Body of pancreas (tissue), 4 donors: Measurements from ENCODE around the gene PLEKHA8. TPM values are rescaled to one million over a fixed set of nuclear protein-coding genes. Genes with fewer than 3 reads are reported as not detected.

Experiments used
- ATAC-seq: fragments of 150-250 bp; one replicate; pipeline ENCODE4 v1.9.1; 2016
- DNase-seq, 4 donors: peaks; one replicate each; pipeline ENCODE4 v3.0.0-alpha.2; 2019
- H3K27ac ChIP-seq, 4 donors: fragments of 200-600 bp; sonication (generic); 1 replicate in 3 of 4; 2 replicates in 1 of 4; pipeline versions ENCODE4 v1.5.1 to v1.6.1; 2016 to 2019; ENCODE audit warnings: mild to moderate bottlenecking in 1 of 4, mixed read lengths in 1 of 4, moderate library complexity in 1 of 4
- H3K27me3 ChIP-seq, 2 donors: fragments of 200-600 bp; sonication (generic); one replicate each; pipeline ENCODE4 v1.6.0; 2016; ENCODE audit warnings: mild to moderate bottlenecking in 1 of 2
- H3K36me3 ChIP-seq, 2 donors: fragments of 200-600 bp; sonication (generic); replicated peaks in 1 of 2; 2 replicates each; pipeline ENCODE4 v1.5.1; 2016; ENCODE audit warnings: low read depth in 2 of 2; ENCODE audit not compliant: insufficient read depth in 1 of 2
- H3K4me1 ChIP-seq: fragments of 200-600 bp; sonication (generic); one replicate; pipeline ENCODE4 v1.6.0; 2016
- H3K4me3 ChIP-seq, 2 donors: fragments of 200-600 bp; sonication (generic); 1 replicate in 1 of 2; 2 replicates in 1 of 2; pipeline ENCODE4 v1.5.1; 2016 to 2019
- H3K9me3 ChIP-seq, 3 donors: fragments of 200-600 bp; sonication (generic); 1 replicate in 2 of 3; 2 replicates in 1 of 3; pipeline ENCODE4 v1.5.1; 2016
- CTCF ChIP-seq, 7 experiments: fragments of 450-650 bp in 4 of 7; fragments of 200-600 bp in 3 of 7; sonication (generic) in 3 of 7; IDR thresholded peaks; one replicate each; pipeline ENCODE4 v1.5.1; 2016 to 2019; ENCODE audit warnings: antibody characterized with exemption in 7 of 7
- POLR2A ChIP-seq, 3 donors: fragments of 450-650 bp; IDR thresholded peaks; one replicate each; pipeline ENCODE4 v1.6.1; 2016; ENCODE audit warnings: antibody characterized with exemption in 3 of 3, mild to moderate bottlenecking in 2 of 3
- WGBS, 2 donors: methylation state at CpG; one replicate each; pipeline ENCODE4 v1.1.5; 2017; 5-methylcytosine and 5-hydroxymethylcytosine counted together
- intact Hi-C: fragments of 100-400 bp; cut with DNase I; formaldehyde crosslinking; loops from one replicate; pipeline ENCODE4 v1.15.1; 2023
- total RNA-seq, 2 donors: library from RNA; depleted of rRNA; stranded (reverse); fragments of >200 nt; gene quantifications; one replicate each; pipeline ENCODE4 v1.1.0, GENCODE V29; 2016

PLEKHA8 gene
- total RNA-seq, 2 donors from 2014 or later: 6.7 to 8.2 TPM

GRCh38 chr7:30150711-30151110 lies 122.5 kb downstream of the PLEKHA8 start:
- DNase-seq: no peak

GRCh38 chr7:30154111-30154587 lies 125.9 kb downstream of the PLEKHA8 start:
- Histone ChIP-seq H3K27ac (no peak overlapping the region), H3K4me1 (peaks cover 11% of the 10 kb centered on the region), H3K36me3 (no peaks in the 10 kb centered on the region), H3K9me3 (no peaks in the 10 kb centered on the region), H3K4me3 (no peak overlapping the region), H3K27me3 (no peaks in the 10 kb centered on the region)
- intact Hi-C loops: no loop called here
- TF ChIP-seq POLR2A (IDR thresholded peaks at IDR 0.05) (no peak), CTCF (IDR thresholded peaks at IDR 0.05) (no peak)
- no peak for ATAC-seq
- 79 to 81% methylated on average over 9 of the region's 9 CpGs for WGBS, 2 donors
- DNase-seq: no peak

More at GRCh38 chr7:30150711-30151110, 122.5 kb downstream of the PLEKHA8 start:
- 89 to 91% methylated on average over 7 of the region's 7 CpGs for WGBS, 2 donors
- H3K4me1 ChIP-seq: peaks cover 21% of the 10 kb centered on the region
- intact Hi-C loops: no loop called here
- H3K27me3 ChIP-seq: no peaks in the 10 kb centered on the region
- no peak overlapping the region for H3K27ac ChIP-seq
- ATAC-seq: no peak
- no peak overlapping the region for H3K4me3 ChIP-seq
- no peaks in the 10 kb centered on the region for H3K36me3 ChIP-seq
- H3K9me3 ChIP-seq: no peaks in the 10 kb centered on the region
- TF ChIP-seq POLR2A (IDR thresholded peaks at IDR 0.05): no peak
- no peak for TF ChIP-seq CTCF (IDR thresholded peaks at IDR 0.05)

- H3K27me3 ChIP-seq: no peaks in the 10 kb centered on the region
- TF ChIP-seq POLR2A (IDR thresholded peaks at IDR 0.05) (no peak), CTCF (IDR thresholded peaks at IDR 0.05) (no peak)
- intact Hi-C loops: no loop called here
- no peaks in the 10 kb centered on the region for H3K9me3 ChIP-seq
- H3K4me1 ChIP-seq: peaks cover 12% of the 10 kb centered on the region
- DNase-seq: no peak
- WGBS, 2 donors: 70 to 82% methylated on average over 8 of the region's 8 CpGs
- no peak overlapping the region for H3K27ac ChIP-seq
- ATAC-seq: no peak
- H3K4me3 ChIP-seq: no peak overlapping the region
- no peaks in the 10 kb centered on the region for H3K36me3 ChIP-seq
Measured at GRCh38 chr7:30155481-30155880, 127.3 kb downstream of the PLEKHA8 start.

- TF ChIP-seq CTCF (IDR thresholded peaks at IDR 0.05) (no peak), POLR2A (IDR thresholded peaks at IDR 0.05) (no peak)
- intact Hi-C loops: no loop called here
- no peak overlapping the region for H3K27ac ChIP-seq
- DNase-seq: no peak
- ATAC-seq: no peak
- no peak overlapping the region for H3K4me3 ChIP-seq
- no peaks in the 10 kb centered on the region for H3K36me3 ChIP-seq
- 91 to 92% methylated on average over 9 of the region's 9 CpGs for WGBS, 2 donors
- no peaks in the 10 kb centered on the region for H3K9me3 ChIP-seq
- H3K27me3 ChIP-seq: no peaks in the 10 kb centered on the region
- H3K4me1 ChIP-seq: peaks cover 12% of the 10 kb centered on the region
Measured at GRCh38 chr7:30157204-30157603, 129.0 kb downstream of the PLEKHA8 start.

GRCh38 chr7:30159163-30159562 lies 131.0 kb downstream of the PLEKHA8 start:
- TF ChIP-seq CTCF (IDR thresholded peaks at IDR 0.05): no peak
- TF ChIP-seq POLR2A (IDR thresholded peaks at IDR 0.05): no peak
- Histone ChIP-seq H3K4me3 (no peak overlapping the region), H3K27me3 (no peaks in the 10 kb centered on the region), H3K27ac (no peak overlapping the region), H3K36me3 (no peaks in the 10 kb centered on the region), H3K9me3 (no peaks in the 10 kb centered on the region), H3K4me1 (peaks cover 12% of the 10 kb centered on the region)
- 83 to 88% methylated on average over 4 of the region's 4 CpGs for WGBS, 2 donors
- intact Hi-C loops: no loop called here
- DNase-seq (no peak), ATAC-seq (no peak)
